SK-N-MC (cell line): ENCODE data around the gene DHRS7.

ENCODE experiments used
- EZH2 ChIP-seq: fragments of 200-600 bp; sonication (generic); IDR thresholded peaks from one replicate; pipeline ENCODE4 v1.6.1; 2017; ENCODE audit warnings: antibody characterized with exemption
- POLR2AphosphoS5 ChIP-seq: IDR thresholded peaks from 2 replicates; pipeline ENCODE4 v1.6.1; 2012; ENCODE audit warnings: mild to moderate bottlenecking, low read depth, low read length, borderline replicate concordance

DNA sequence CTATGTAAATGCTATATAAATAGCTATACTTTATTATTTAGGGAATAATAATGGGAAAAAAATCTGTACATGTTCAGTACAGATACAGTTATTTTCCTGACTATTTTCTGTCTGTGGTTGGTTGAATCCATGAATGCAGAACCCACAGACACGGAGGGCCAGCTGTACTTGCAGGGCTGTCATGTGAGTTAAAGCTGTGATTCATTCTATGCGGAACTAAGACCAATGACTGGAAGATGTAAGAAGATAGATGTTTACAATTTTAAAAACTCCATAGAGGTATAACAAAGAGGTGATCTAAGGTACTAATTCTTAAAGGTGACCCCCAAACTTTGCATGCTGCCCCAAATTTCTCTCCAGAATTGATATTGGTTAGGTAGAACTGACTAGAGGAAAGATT lies 58.9 kb downstream of the DHRS7 start:
- no peak for TF ChIP-seq EZH2
- TF ChIP-seq POLR2AphosphoS5, result no peak
